Aorta (tissue), 5 donors: ENCODE results near the gene ORM2. TPM values are rescaled to one million over a fixed set of nuclear protein-coding genes. Genes with fewer than 3 reads are reported as not detected.

Experiments used
- ATAC-seq: fragments of 200-7000 bp; cut with Tn5 transposase; one replicate; pipeline ENCODE4 v1.9.1; 2022; ENCODE audit warnings: moderate library complexity; ENCODE audit not compliant: low FRiP score
- DNase-seq, 2 donors: peaks; one replicate each; pipeline ENCODE4 v3.0.0-alpha.2; 2020
- H3K27ac ChIP-seq, 2 donors: one replicate each; pipeline ENCODE4 v1.5.1; 2013; ENCODE audit warnings: low read length in 2 of 2, mild to moderate bottlenecking in 2 of 2, moderate library complexity in 2 of 2, control low read depth in 1 of 2, inconsistent platforms in 1 of 2, low read depth in 1 of 2
- H3K27me3 ChIP-seq, 2 donors: one replicate each; pipeline ENCODE4 v1.6.1; 2013; ENCODE audit warnings: control low read depth in 1 of 2, low read length in 1 of 2, mild to moderate bottlenecking in 1 of 2, moderate library complexity in 1 of 2; ENCODE audit not compliant: insufficient read depth in 2 of 2, control insufficient read depth in 1 of 2
- H3K36me3 ChIP-seq, 2 donors: one replicate each; pipeline ENCODE4 v1.6.1; 2013; ENCODE audit warnings: control low read depth in 1 of 2, low read length in 1 of 2, mild to moderate bottlenecking in 1 of 2; ENCODE audit not compliant: insufficient read depth in 2 of 2, control insufficient read depth in 1 of 2
- H3K4me1 ChIP-seq, 2 donors: one replicate each; pipeline ENCODE4 v1.6.1; 2013; ENCODE audit warnings: low read length in 2 of 2, control low read depth in 1 of 2, mild to moderate bottlenecking in 1 of 2, moderate library complexity in 1 of 2; ENCODE audit not compliant: insufficient read depth in 2 of 2, control insufficient read depth in 1 of 2
- H3K4me3 ChIP-seq, 2 donors: one replicate each; pipeline ENCODE4 v1.5.1; 2013; ENCODE audit warnings: low read length in 2 of 2, control low read depth in 1 of 2, mild to moderate bottlenecking in 1 of 2
- H3K9me3 ChIP-seq: one replicate; pipeline ENCODE4 v1.6.1; 2013; ENCODE audit warnings: mild to moderate bottlenecking, low read length; ENCODE audit not compliant: control insufficient read depth
- WGBS, 2 donors: extraction: QIAGEN DNeasy Blood & Tissue Kit; methylation state at CpG; one replicate each; pipeline ENCODE4 v1.1.7; 2013; 5-methylcytosine and 5-hydroxymethylcytosine counted together
- intact Hi-C, 2 donors: fragments of 100-400 bp; cut with DNase I; formaldehyde crosslinking; loops; one replicate each; pipeline versions ENCODE4 v1.14.2 to v1.15.0; 2022
- polyA plus RNA-seq, 2 donors: library from polyadenylated mRNA; stranded (reverse); fragments of 200-250 nt; gene quantifications; one replicate each; pipeline ENCODE4 v1.2.3, GENCODE V29; 2013
- total RNA-seq, 2 donors: library from RNA; stranded (reverse); fragmentation: NEBNext Ultra II Directional; extraction: Animal tissue kit (Norgen Biotek cat#: 25700); gene quantifications; one replicate each; pipeline ENCODE4 v1.2.1, GENCODE V29; 2021
- donor health status: healthy with polysubstance abuse.
- donor health status: Bipolar disorder and iron deficiency.
- donor health status: DM: no; HTN: no; CAD: no.
- donor health status: DM: no; HTN: no; CAD: no.
- donor health status: DM: yes; HTN: yes; CAD: no.

ORM2 gene
- total and polyA plus RNA-seq, 4 donors = not detected

DNA sequence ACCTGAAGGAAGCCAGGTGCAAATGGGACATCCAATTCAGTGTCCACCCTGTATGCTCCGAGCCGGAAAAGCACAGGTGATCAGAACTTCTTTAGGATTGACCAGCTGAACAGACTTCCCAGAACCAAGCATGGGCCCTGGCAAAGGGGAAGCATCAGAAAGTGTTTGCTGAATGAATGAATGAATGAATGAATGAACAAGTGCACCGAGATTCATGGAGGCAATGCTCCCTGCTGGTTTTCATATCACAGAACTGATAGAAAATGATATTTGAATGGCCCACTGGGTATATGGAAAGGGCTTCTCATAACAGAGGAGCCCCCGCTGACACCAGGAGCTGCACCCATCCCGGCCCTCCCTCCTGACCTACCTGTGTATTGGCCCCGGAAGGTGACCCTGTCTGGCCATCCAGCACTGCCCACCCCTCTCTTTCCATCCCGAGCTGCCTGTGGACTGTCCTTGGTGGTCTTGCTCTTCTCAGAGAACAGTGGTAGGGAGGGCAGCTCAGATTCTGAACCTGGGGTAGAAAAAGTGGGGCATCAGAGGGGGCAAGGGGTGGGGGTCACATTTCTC is 15.9 kb downstream of the ORM2 start:
- intact Hi-C loops = loop anchor here in 1 of 2 donors (5.0 kb wide), 1 partner anchor 42 kb away; the partner anchor contains the start of gene AKNA
- WGBS, 2 donors = 90 to 92% methylated on average over 7 of the region's 7 CpGs
- no peaks in the 10 kb centered on the region for H3K4me1 ChIP-seq
- no peak for DNase-seq
- no peak for ATAC-seq
- no peak overlapping the region for H3K4me3 ChIP-seq
- H3K36me3 ChIP-seq = peaks cover 0 to 22% of the 10 kb centered on the region in 2 donors
- no peaks in the 10 kb centered on the region for H3K27me3 ChIP-seq
- H3K9me3 ChIP-seq = no peaks in the 10 kb centered on the region
- H3K27ac ChIP-seq = no peak overlapping the region

DNA sequence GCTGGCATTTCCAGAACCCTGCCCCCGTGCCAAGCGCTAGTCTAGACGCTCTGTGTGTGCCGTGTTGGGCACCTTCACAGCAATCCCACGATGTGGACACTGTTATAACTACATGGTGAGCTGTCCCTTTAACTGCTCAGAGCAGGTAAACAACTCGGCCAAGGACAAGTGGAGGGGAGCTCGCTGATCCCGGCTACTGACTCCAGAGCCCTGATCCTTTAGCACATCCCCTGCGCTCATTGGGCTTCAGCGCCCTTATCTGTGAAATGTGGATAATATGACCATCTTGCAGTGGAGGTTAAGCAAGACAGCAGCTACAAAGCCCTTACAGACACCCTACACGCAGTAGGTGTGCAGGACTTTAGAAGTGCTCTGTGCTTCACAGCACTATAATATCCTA is 16.5 kb downstream of the ORM2 start:
- DNase-seq (no peak), ATAC-seq (no peak)
- Histone ChIP-seq H3K36me3 (peaks cover 2 to 19% of the 10 kb centered on the region in 2 donors), H3K27ac (no peak overlapping the region), H3K4me1 (no peaks in the 10 kb centered on the region), H3K4me3 (no peak overlapping the region), H3K9me3 (no peaks in the 10 kb centered on the region), H3K27me3 (no peaks in the 10 kb centered on the region)
- 72 to 77% methylated on average over 11 of the region's 11 CpGs for WGBS, 2 donors
- intact Hi-C loops = loop anchor here in 1 of 2 donors (5.0 kb wide), 1 partner anchor 41 kb away; the partner anchor contains the start of gene AKNA

DNA sequence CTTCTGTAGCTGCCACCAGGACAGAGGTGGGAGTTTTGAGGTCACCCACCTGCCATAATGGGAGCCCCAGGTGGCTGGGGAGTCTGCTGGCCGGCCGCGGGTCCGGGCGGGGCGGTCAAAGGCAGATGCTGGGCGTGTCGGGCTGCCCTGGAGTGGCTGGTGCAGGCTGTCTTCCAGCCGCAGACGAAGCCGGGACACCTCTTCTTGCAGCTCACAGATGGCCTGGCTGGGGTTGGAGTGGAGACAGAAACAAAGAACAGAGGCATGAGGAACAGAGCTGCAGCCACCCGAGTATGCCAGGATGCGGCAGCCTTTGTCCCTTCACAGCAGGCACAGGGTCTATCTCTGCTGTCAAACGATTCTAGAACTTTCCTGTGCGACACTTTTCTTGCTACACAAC is 18.0 kb downstream of the ORM2 start:
- H3K4me1 ChIP-seq = no peaks in the 10 kb centered on the region
- no peaks in the 10 kb centered on the region for H3K27me3 ChIP-seq
- ATAC-seq (no peak), DNase-seq (peak in 1 of 2 donors; percentile 67)
- H3K4me3 ChIP-seq = no peak overlapping the region
- no peak overlapping the region for H3K27ac ChIP-seq
- H3K36me3 ChIP-seq = peaks cover 2 to 15% of the 10 kb centered on the region in 2 donors
- WGBS, 2 donors = 88 to 90% methylated on average over 15 of the region's 15 CpGs
- intact Hi-C loops = loop anchor here in 1 of 2 donors (5.0 kb wide), 1 partner anchor 40 kb away; the partner anchor contains the start of gene AKNA
- H3K9me3 ChIP-seq = no peaks in the 10 kb centered on the region

DNA sequence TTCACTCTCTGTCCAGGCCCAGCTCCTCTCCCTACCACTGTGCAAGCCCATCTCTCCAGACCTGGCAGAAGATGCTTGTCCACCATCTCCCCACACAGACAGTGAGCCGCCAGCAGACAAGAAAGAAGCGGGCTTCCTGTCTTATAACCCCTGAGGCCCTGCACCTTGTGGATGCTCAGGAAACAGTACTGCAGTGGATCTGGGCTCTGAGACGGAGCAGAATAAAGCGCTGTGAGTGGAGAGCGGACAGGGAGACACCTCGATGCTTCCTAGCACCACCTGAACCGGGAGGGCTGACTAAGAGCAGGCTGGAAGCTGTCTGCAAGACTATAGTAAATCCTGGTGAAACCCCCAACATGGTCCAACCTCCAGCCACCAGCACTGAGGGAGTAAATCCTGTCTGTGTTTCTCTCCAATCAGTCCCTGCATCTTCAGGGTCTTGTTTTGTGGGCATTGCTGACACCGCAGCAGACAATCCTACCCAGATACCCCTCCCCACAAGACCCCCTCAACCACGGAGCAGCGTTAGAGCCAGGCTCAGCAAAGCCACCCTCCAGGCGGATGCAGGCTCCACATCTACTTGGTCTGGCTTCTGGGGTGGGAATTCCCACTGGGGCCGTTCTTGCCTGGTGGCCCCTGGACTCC is 18.7 kb downstream of the ORM2 start:
- Histone ChIP-seq H3K4me3 (no peak overlapping the region), H3K27me3 (no peaks in the 10 kb centered on the region), H3K27ac (peak overlapping the region in 1 of 2 donors; percentile 0), H3K4me1 (no peaks in the 10 kb centered on the region), H3K36me3 (peaks cover 2 to 13% of the 10 kb centered on the region in 2 donors), H3K9me3 (no peaks in the 10 kb centered on the region)
- WGBS, 2 donors = 65 to 77% methylated on average over 12 of the region's 12 CpGs
- peak; percentile 13 for ATAC-seq
- intact Hi-C loops = loop anchor here in 1 of 2 donors (5.0 kb wide), 1 partner anchor 39 kb away; the partner anchor contains the start of gene AKNA
- DNase-seq = peak in 1 of 2 donors; percentile 73

DNA sequence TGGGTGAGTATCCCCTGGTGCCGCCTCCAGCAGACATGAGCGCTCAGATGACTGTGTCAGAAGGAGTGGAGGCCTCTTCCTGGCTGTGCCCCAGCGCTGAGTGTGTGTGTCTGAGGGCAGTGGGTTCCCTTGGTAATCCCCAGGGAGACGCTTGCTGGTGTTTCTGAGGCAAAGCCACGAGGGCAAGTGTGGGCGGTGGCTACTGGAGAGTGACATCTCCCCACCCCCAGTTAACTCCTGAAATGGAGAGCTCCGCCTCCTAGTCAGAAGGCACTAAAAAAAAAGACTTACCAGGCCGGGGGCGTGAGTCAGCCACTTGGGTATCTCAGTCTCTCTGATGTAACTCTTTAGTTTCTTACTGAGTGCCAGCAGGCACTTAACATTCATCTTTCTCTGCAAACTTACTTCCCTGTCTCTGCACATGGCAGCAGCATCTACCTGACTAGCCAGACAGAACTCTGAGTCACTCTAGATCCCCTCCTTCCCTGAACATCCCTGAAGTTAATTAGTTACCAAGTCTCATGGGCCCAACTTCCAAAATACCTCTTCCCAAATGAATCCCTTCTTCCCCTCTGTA is 19.3 kb downstream of the ORM2 start:
- intact Hi-C loops = loop anchor here in 1 of 2 donors (5.0 kb wide), 1 partner anchor 38 kb away; the partner anchor contains the start of gene AKNA
- no peaks in the 10 kb centered on the region for H3K9me3 ChIP-seq
- no peak overlapping the region for H3K4me3 ChIP-seq
- DNase-seq (peak; percentile 92 to 94), ATAC-seq (peak; percentile 82)
- peak overlapping the region in 1 of 2 donors; percentile 31 for H3K27ac ChIP-seq
- H3K36me3 ChIP-seq = peaks cover 2 to 11% of the 10 kb centered on the region in 2 donors
- WGBS, 2 donors = 10 to 14% methylated on average over 9 of the region's 9 CpGs
- no peaks in the 10 kb centered on the region for H3K27me3 ChIP-seq
- no peaks in the 10 kb centered on the region for H3K4me1 ChIP-seq

DNA sequence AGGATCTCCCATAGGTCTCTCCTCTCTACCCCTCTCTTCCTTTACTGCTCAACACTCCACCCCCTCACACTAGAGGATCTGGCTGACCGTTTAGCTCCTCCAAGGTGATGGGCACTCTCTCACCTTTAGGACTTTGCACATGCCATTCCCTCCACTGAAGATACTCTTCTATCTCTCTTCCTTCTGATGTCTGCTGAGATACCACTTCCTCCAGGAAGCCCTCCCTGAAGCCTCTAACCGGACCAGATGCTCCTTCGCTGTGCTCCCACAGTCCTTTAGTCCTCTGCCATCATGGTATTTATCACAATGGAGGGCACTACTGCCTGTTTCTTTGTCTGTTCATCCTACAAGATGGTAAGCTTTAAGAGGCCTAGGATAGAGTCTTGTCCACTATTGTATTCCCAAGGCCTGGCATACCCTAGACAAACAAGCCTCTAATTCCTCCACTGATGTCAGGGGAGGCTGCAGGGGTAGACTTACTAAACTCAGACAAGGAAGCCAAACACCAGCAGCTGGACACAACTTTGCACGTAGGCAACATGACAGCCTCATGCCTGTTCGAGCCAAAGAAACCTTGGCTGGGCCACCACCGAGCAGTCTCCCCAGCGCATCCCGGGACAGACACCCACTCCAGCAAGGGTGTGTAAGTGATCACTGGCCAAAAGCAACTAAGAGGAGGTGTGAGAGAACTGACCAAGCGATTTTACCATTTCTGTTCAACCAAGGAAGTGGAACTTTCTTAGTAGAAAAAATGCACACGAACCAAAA is 20.2 kb downstream of the ORM2 start:
- Histone ChIP-seq H3K27ac (peak overlapping the region in 1 of 2 donors; percentile 31), H3K27me3 (no peaks in the 10 kb centered on the region), H3K9me3 (no peaks in the 10 kb centered on the region), H3K4me1 (no peaks in the 10 kb centered on the region), H3K36me3 (peaks cover 2 to 11% of the 10 kb centered on the region in 2 donors), H3K4me3 (no peak overlapping the region)
- peak; percentile 10 for ATAC-seq
- WGBS, 2 donors = 28 to 35% methylated on average over 10 of the region's 10 CpGs
- peak in 1 of 2 donors; percentile 58 for DNase-seq
- intact Hi-C loops = loop anchor here in 1 of 2 donors (5.0 kb wide), 1 partner anchor 37 kb away; the partner anchor contains the start of gene AKNA

DNA sequence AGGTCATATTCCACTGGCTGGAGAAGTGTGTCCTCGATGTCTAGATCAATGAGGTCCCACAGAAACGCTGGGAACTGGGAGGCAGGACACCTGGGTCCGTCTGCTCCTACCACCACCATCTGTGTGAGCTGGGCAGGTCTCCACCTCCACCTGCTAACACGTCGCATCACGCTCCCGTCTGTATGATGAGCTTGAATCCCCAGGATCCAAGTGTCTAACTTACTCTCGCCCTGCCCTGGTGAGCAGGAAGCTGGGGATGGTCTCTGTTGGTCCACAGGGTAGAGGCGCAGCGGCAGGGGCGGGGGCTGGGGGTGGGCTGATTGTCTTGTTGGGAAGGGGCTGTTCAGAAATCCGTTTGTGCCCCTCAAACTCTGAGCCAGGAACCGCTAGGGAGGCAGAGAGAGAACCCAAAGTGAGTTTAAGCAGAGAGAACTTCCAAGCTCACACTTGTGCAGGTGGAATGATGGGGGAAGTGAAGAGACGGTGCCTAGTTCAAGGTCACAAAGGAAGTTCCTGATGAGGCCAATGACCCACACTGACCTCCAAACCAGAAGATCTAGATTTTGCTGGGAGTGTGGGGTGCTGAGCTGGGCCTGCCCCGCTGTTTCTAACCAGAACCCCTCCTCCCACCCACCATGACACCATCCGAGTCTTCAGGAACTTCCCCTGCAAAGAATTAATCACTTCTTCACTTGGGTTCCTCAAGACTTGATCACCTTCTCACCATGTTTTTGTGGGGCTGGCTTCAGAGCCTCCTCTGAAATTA is 21.1 kb downstream of the ORM2 start:
- Histone ChIP-seq H3K27ac (no peak overlapping the region), H3K4me3 (no peak overlapping the region), H3K4me1 (no peaks in the 10 kb centered on the region), H3K27me3 (no peaks in the 10 kb centered on the region), H3K36me3 (peaks cover 2 to 12% of the 10 kb centered on the region in 2 donors), H3K9me3 (no peaks in the 10 kb centered on the region)
- ATAC-seq (no peak), DNase-seq (peak in 1 of 2 donors; percentile 57)
- intact Hi-C loops = no loop called here
- 92 to 95% methylated on average over 16 of the region's 16 CpGs for WGBS, 2 donors

DNA sequence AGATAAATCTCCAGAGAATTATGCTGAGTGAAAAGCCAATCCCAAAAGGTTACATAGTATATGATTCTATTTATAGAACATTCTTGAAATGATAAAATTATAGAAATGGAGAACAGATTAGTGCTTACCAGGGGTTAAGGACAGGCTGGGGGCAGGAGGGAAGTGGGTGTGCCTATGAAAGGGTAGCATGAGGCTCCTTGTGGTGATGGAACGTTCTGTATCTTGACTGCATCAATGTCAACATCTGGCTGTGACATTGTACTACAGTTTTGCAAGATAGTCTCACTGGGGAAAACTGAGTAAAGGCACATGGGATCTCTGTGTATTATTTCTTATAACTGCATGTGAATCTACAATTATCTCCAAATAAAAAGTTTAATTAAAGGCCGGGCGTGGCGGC is 22.3 kb downstream of the ORM2 start:
- Histone ChIP-seq H3K36me3 (peaks cover 2 to 14% of the 10 kb centered on the region in 2 donors), H3K27ac (no peak overlapping the region), H3K4me3 (no peak overlapping the region), H3K27me3 (no peaks in the 10 kb centered on the region), H3K9me3 (no peaks in the 10 kb centered on the region), H3K4me1 (no peaks in the 10 kb centered on the region)
- DNase-seq (no peak), ATAC-seq (no peak)
- intact Hi-C loops = no loop called here
- WGBS, 2 donors = 71 to 72% methylated on average over 4 of the region's 4 CpGs
